BJ (cell line): Measurements from ENCODE around the gene COA7. TPM values are rescaled to one million over a fixed set of nuclear protein-coding genes. Genes with fewer than 3 reads are reported as not detected.

ENCODE experiments used
- CTCF ChIA-PET: fragments of 350-600 bp; formaldehyde crosslinking; extraction: SDS; loops from one replicate; lab custom pipeline; 2021; ENCODE audit warnings: antibody characterized with exemption, inconsistent platforms; lab: Yijun Ruan, JAX
- POLR2A ChIA-PET: fragments of 300-600 bp; sonication (Branson Sonifier 250); formaldehyde crosslinking; extraction: SDS; loops from one replicate; lab custom pipeline; 2021; ENCODE audit warnings: antibody characterized with exemption; lab: Charles Lee
- DNase-seq: peaks from one replicate; pipeline ENCODE4 v3.0.0-alpha.2; 2011; ENCODE audit warnings: low read depth
- H3K27me3 ChIP-seq: 2 replicates; pipeline ENCODE4 v1.6.0; 2011; ENCODE audit warnings: low read length; ENCODE audit not compliant: control insufficient read depth, insufficient read depth
- H3K36me3 ChIP-seq: 2 replicates; pipeline ENCODE4 v1.5.1; 2011; ENCODE audit warnings: low read length; ENCODE audit not compliant: control insufficient read depth, insufficient read depth
- H3K4me3 ChIP-seq: 2 replicates; pipeline ENCODE4 v1.5.1; 2011; ENCODE audit warnings: low read depth, mild to moderate bottlenecking, control low read depth, low read length
- CTCF ChIP-seq: IDR thresholded peaks from 2 replicates; pipeline ENCODE4 v1.5.1; 2011; ENCODE audit warnings: low read depth, mild to moderate bottlenecking, control low read depth, inconsistent platforms, low read length, moderate library complexity; ENCODE audit not compliant: insufficient read depth
- polyA plus RNA-seq: library from polyadenylated mRNA; depleted of rRNA; stranded (reverse); fragments of >200 nt; gene quantifications from 2 replicates; pipeline ENCODE4 v1.2.3, GENCODE V29; 2011

COA7 gene
- polyA plus RNA-seq, 1 experiment = 14.4 TPM

DNA sequence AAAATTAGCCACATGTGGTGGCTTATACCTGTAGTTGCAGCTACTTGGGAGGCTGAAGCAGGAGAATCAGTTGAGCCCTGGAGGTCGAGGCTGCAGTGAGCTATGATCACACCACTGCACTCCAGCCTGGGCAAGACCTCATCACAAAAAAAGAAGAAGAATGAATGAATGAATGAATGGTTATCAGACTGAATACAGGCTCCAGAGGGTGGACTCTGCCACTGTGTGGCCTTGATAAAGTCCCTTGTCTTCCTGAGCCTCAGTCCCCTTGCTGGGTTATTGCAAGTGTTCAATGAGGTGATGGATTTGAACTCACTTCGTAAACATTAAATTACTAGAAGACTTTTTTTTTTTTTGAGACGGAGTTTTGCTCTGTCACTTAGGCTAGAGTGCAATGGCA lies 40.4 kb downstream of the COA7 start:
- ChIA-PET CTCF (no interaction called here), POLR2A (no interaction called here)
- DNase-seq = no peak
- Histone ChIP-seq H3K4me3 (no peak overlapping the region), H3K36me3 (no peaks in the 10 kb centered on the region), H3K27me3 (peaks cover 2% of the 10 kb centered on the region)
- no peak for TF ChIP-seq CTCF

DNA sequence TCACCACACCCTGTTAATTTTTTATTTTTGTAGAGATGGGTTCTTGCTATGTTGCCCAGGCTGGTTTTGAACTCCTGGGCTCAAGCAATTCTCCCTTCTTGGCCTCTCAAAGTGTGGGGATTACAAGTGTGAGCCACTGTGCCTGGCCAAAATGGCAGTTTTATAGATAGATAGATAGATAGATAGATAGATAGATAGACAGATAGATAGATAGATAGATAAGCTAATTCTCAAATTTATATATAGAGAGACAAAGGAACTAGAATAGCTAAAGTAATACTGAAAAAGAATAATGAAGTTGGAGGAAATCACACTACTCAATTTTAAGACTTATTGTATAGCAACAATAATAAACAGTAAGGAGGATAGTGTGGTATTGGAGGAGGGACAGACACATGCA lies 44.1 kb downstream of the COA7 start:
- POLR2A ChIA-PET = no interaction called here
- no peak overlapping the region for H3K4me3 ChIP-seq

DNA sequence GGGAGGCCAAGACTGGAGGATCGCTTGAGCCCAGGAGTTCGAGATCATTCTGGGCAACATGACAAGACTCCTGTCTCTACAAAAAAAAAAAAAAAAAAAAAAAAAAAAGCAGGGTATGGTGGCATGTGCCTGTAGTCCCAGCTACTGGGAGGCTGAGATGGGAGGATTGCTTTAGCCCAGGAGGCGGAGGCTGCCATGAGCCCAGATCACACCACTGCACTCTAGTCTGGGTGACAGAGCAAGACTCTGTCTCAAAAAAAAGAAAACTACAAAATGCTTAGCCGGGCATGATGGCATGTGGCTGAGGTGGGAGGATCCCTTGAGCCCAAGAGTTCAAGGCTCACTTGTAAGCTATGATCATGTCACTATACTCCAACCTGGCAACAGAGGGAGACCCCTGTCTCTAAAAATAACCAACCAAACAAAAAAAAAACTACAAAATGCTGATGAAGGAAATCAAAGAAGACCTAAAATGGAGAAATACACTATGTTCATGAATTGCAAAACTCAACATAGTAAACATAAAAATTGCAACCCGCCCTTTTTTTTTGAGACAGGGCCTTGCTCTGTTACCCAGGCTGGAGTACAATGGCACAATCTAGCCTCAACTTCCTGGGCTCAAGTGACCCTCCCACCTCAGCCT lies 44.8 kb downstream of the COA7 start:
- Histone ChIP-seq H3K27me3 (peaks cover 2% of the 10 kb centered on the region), H3K36me3 (no peaks in the 10 kb centered on the region), H3K4me3 (no peak overlapping the region)
- CTCF ChIA-PET = no interaction called here
- POLR2A ChIA-PET = no interaction called here
- no peak for DNase-seq
- TF ChIP-seq CTCF = no peak

More for the DNA sequence above, 44.1 kb downstream of the COA7 start:
- Histone ChIP-seq H3K27me3 (peaks cover 2% of the 10 kb centered on the region), H3K36me3 (no peaks in the 10 kb centered on the region)
- CTCF ChIA-PET = no interaction called here
- DNase-seq = no peak
- TF ChIP-seq CTCF = no peak

DNA sequence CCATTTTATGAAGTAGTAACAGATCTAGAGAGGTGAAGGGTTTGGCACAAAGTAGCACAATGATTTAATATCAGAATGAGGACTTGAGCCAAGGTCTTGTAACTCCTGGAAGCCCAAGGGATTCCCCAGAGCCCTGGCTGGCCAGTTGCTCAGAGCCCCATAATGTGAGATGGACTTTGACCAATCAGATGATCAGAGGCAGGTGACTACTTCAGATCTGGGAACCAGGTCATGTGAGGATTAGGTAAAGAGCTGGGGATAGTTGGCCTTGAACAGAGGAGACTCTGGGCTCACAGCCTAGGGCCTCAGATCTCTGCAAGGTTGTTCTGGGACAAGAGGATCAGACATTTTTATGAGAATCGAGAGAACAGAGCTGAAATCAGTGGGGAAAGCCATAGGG lies 46.2 kb downstream of the COA7 start:
- Histone ChIP-seq H3K27me3 (peaks cover 2% of the 10 kb centered on the region), H3K36me3 (no peaks in the 10 kb centered on the region), H3K4me3 (no peak overlapping the region)
- ChIA-PET POLR2A (no interaction called here), CTCF (no interaction called here)
- DNase-seq = no peak
- no peak for TF ChIP-seq CTCF

DNA sequence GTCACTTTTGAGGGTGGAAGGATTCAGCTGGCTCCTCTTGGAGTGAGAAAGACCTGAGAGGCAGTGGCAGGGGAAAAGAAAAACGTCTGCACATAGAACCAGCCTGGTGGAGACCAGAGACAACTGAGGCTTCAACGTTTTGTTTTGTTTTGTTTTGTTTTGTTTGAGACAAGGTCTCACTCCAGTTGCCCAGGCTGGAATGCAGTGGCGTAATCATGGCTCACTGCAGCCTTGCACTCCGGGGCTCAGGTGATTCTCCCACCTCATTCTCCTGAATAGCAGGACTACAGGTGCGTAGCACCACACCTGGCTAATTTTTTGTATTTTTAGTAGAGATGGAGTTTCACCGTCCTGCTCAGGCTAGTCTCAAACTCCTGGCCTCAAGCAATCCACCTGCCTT lies 52.9 kb downstream of the COA7 start:
- no peak for TF ChIP-seq CTCF
- POLR2A ChIA-PET = no interaction called here
- Histone ChIP-seq H3K4me3 (no peak overlapping the region), H3K27me3 (0 out of 2 replicates have a peak, but pooled peaks cover 1% of the 10 kb centered on the region), H3K36me3 (no peaks in the 10 kb centered on the region)
- no peak for DNase-seq
- CTCF ChIA-PET = no interaction called here
